ENCODE measurements around the gene GYPC.
"Not testable (repeated sequence)": the region's sequence is repeated elsewhere in the genome, so short reads cannot be mapped to it uniquely, and the experiment has no call there.

The GYPC gene

GRCh38 chr2:126700677-126701076 is 44.7 kb downstream of the GYPC start:
- DNase-seq, result no peak

DNA sequence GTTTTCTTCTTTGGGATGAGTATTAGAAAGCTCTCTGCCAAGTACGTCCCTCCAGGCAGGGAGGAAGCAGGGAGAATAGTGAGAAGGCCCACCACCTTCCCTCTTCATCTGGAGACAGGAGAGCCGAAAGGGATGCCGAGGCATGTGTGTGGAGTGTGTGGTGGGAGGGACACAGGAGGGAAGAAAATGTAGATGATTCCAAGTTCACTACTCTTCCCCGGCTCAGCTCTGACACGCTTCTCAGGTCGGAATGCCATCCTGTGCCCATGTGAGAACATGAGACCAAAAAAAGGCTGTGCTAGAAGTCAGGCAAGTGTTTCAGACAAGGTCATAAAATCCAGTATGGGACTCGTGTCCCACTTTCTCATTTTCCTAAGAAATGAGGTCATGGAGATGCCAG is 47.4 kb downstream of the GYPC start:
- no peak for DNase-seq

GRCh38 chr2:126704434-126705160 is 48.6 kb downstream of the GYPC start:
- no peak for DNase-seq

DNA sequence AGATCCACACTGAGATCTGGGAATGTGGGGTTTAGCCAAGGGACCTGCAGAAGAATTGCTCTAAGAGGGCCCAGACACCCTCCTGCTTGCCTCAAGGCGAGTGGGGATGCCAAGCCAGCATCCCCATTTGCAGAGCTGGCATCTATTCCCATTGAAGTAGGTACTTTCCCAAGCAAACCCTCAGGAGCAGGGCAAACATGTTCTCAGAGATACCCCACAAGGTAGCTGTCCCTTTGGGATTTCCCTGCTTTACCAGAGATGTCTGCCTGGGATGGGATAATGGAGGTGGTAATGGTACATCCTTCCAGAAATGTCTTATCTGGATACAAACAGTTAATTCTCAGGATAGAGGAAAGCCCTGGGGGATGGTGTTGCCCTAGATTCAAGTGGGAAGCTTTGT is 51.2 kb downstream of the GYPC start:
- no peak for DNase-seq

DNA sequence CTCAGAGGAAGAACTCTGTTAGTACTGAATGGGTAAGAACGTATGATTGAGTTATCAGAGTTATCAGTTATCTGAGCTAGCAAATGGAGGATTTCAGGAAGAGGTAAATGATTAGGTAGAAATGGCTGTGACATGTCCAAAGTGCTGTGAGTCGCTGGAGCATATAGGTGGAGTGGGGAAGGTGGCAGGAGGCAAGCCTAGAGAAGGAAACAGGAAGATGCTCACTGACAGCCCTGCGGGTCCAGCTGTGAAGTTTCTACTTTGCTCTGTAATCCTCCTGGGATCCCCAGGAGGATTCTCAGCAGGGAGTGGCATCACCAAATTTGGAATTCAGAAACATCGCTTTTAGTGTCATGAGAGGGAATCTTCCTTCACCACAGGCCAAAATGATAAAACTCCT is 52.0 kb downstream of the GYPC start:
- no peak for DNase-seq

- no peak for DNase-seq
These were observed 58.4 kb downstream of the GYPC start for GRCh38 chr2:126714191-126714965.

GRCh38 chr2:126715111-126715510 is 59.2 kb downstream of the GYPC start:
- no peak for DNase-seq

DNA sequence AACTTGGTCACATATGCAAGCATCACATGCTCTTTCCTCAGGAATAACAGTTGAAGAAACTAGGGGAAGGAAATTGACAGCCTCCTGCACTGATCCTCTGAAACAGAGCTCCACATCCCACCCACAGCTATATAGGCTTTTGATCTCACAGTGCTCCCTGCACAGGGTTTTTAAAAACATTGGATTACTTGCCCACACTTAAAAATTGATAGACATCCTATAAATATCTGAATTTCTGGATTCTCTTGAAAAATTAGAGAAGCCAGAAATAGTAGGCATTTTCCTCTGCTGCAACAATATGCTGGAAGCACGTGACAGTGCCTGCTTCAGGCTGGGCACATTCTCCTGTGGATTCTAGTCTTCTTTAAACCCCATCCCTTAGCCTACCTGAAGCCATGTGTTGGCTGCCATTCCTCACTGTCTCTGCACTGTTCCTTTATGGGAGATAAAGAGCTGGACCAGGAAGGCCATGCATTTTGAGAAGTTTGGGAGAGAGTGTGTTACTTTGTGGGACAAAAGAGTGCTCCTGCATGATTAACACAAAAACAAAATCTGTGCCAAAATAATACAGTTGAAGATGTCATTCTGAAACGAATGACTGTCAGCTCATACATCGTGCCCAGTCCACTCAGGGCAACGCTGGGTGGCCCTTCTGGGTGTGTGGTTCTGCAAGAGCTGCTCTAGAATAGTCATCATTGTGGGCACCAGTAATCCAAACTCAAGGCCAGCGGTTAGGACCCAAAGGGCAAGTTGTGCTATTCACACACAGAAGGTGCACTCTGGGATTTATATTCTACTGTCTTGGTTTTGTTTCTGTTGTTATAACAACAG is 59.8 kb downstream of the GYPC start:
- DNase-seq, result no peak

GRCh38 chr2:126717277-126717676 is 61.3 kb downstream of the GYPC start:
- not testable (repeated sequence) for DNase-seq

- DNase-seq, result no peak
These were observed 62.0 kb downstream of the GYPC start for GRCh38 chr2:126717928-126718327.

GRCh38 chr2:126719191-126719832 is 63.4 kb downstream of the GYPC start:
- no peak for DNase-seq

DNA sequence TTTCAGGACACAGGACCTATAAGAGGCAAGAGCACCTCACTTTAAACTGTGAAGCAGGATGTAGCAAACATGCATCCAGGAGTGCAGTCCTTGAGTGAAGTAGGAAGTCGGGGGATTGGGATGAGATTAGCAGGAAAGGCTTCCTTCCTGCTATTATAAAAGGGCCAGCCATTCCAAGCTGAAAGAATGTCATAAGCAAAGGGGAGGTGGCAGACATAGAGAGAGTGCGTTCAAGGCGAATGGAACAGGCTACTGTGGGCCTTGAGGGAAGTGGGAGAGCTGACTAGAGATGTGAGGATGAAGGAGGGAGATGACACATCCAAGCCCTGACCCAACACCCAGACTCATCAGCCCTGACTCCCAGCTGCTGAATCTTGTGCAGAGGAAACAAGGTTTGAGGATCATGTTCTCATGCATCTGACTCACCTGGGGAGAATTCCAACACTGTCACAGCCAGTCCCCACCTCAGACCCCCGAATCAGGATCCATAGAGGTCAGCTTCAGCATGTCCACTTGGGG is 63.9 kb downstream of the GYPC start:
- DNase-seq, result no peak

- DNase-seq, result no peak
These were observed 64.7 kb downstream of the GYPC start for GRCh38 chr2:126720638-126721037.

- DNase-seq, result no peak
These were observed 66.1 kb downstream of the GYPC start for GRCh38 chr2:126722081-126722480.

DNA sequence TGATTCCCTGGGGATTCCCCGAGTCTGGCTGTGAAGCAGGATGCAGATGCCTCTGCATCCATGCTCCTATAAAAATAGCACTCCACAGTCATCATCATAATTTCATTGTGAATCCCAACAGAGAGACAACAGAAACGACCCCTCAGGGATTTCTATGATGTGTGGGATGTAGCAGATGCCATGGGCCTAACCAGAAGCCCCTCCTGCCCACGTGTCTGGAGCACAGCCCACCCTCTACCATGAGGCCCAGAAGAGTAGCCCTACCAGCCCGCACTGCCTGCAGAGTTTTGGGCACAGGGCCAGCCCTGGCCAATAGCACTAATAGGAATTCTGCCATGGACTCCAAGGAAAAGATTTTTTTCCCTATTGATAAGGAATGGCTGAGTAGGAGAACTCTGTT is 66.6 kb downstream of the GYPC start:
- DNase-seq, result no peak

DNA sequence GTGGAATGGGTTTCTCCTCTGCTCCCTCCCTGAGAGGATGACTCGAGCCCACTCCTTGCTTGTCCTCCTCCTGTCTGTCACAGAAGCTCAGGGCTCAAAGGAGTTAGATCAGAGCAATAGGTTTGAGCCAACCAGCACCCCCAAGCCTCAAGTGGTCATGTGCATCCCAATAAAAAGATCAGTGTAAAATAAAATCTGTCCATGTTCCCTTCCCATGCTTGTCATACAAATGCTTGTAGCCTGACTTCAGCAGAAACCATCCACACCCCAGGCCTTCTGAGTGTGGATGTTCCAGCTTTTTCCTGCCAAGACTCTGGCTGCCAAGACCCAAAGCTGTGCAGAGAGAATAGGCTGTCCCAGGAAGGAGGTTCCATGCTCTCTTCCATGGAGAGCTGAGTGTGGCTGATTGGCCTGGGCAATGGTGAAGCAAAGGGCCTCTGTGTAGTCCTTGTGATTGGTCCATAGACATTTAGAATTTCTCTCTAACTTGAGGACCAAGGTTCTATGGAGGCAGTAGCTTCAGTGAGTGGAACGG is 67.4 kb downstream of the GYPC start:
- DNase-seq, result no peak

DNA sequence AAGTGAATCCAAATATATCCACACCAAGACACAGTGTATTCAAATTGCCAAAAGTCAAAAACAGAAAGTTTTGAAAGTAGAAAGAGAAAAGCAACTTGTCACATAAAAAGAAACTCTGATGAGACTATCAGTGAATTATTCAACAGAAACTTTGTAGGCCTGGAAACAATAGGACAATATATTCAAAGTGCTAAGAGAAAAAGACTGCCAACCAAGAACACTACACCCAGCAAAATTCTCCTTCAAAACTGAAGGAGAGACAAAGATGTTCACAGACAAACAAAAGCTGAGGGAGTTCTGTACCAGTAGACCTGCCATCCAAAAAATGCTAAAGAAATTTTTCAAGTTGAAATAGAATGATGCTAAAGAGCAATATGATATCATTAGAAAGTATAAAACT is 69.6 kb downstream of the GYPC start:
- no peak for DNase-seq

GRCh38 chr2:126729896-126730295 is 73.9 kb downstream of the GYPC start:
- DNase-seq, result no peak

- DNase-seq, result no peak
These were observed 74.7 kb downstream of the GYPC start for GRCh38 chr2:126730655-126731054.

- DNase-seq, result no peak
These were observed 75.4 kb downstream of the GYPC start for GRCh38 chr2:126731353-126731752.

GRCh38 chr2:126732682-126733245 is 76.8 kb downstream of the GYPC start:
- no peak for DNase-seq

GRCh38 chr2:126733795-126734194 is 77.8 kb downstream of the GYPC start:
- no peak for DNase-seq

All from kidney glomerular epithelial cell (primary cell).